Pancreas (tissue), 10 donors: Measurements from ENCODE around the gene SULT4A1. TPM values are rescaled to one million over a fixed set of nuclear protein-coding genes. Genes with fewer than 3 reads are reported as not detected.

ENCODE experiments used
- ATAC-seq, 4 donors: fragments of 200-7000 bp; cut with Tn5 transposase; one replicate each; pipeline versions ENCODE4 v1.8.0 to v1.9.1; 2020; ENCODE audit warnings: mild to moderate bottlenecking in 4 of 4, moderate library complexity in 4 of 4
- DNase-seq, 6 donors: peaks; one replicate each; pipeline ENCODE4 v3.0.0-alpha.2; 2020
- FAIRE-seq: peaks from 2 replicates; lab custom pipeline; 2012; peaks lifted over from hg19 to GRCh38; lab: Jason Lieb, UNC
- H3K27ac ChIP-seq, 4 donors: fragments of 200-600 bp; sonication (generic); 1 replicate in 3 of 4; 2 replicates in 1 of 4; pipeline versions ENCODE4 v1.5.0 to v1.8.0; 2020
- H3K27me3 ChIP-seq, 4 donors: fragments of 200-600 bp; one replicate each; pipeline ENCODE4 v1.8.0; 2021
- H3K36me3 ChIP-seq, 3 donors: fragments of 200-600 bp; sonication (generic) in 1 of 3; one replicate each; pipeline versions ENCODE4 v1.5.0 to v1.8.0; 2020 to 2021
- H3K4me1 ChIP-seq, 3 donors: fragments of 200-600 bp; one replicate each; pipeline ENCODE4 v1.8.0; 2021
- H3K4me3 ChIP-seq, 4 donors: fragments of 200-600 bp; sonication (generic) in 2 of 4; one replicate each; pipeline versions ENCODE4 v1.5.0 to v1.8.0; 2020 to 2021
- H3K9me3 ChIP-seq, 4 donors: fragments of 200-600 bp; one replicate each; pipeline ENCODE4 v1.8.0; 2021
- CTCF ChIP-seq, 4 donors: fragments of 200-600 bp; sonication (generic) in 3 of 4; IDR thresholded peaks; one replicate each; pipeline versions ENCODE4 v1.5.0 to v1.8.0; 2021; ENCODE audit warnings: antibody characterized with exemption in 4 of 4
- WGBS, 2 donors: extraction: QIAGEN DNeasy Blood & Tissue Kit; methylation state at CpG; one replicate each; pipeline ENCODE4 v1.1.7; 2013; 5-methylcytosine and 5-hydroxymethylcytosine counted together
- intact Hi-C, 3 donors: fragments of 100-400 bp; cut with DNase I; formaldehyde crosslinking; loops; one replicate each; pipeline versions ENCODE4 v1.11.1 to v1.14.2; 2022
- polyA plus RNA-seq, 2 donors: library from polyadenylated mRNA; stranded (reverse); fragments of 200-250 nt; gene quantifications; one replicate each; pipeline ENCODE4 v1.2.3, GENCODE V29; 2013
- total RNA-seq, 6 donors: library from RNA; stranded (reverse); fragmentation: NEBNext Ultra II Directional in 4 of 6; extraction: Animal tissue kit (Norgen Biotek cat#: 25700) in 4 of 6; gene quantifications; one replicate each; pipeline versions ENCODE4 v1.2.1 to v1.2.4, GENCODE V29; 2021 to 2023
- donor health status: healthy with polysubstance abuse.
- donor health status: DM: no; HTN: no; CAD: no; lungs with moderate emphysema.
- donor health status: DM: no; HTN: no; CAD: no.
- donor health status: control.
- donor health status: control.
- donor health status: Bipolar disorder and iron deficiency.
- donor health status: DM: yes; HTN: yes; CAD: no.
- donor health status: DM: no; HTN: no; CAD: no.
- donor health status: DM: no; HTN: no; CAD: no.
- donor health status: DM: yes; HTN: yes; CAD: no.

The SULT4A1 gene
- total and polyA plus RNA-seq, 8 donors = 0.09 to 5.4 (median 0.37) TPM; not detected in 1

GRCh38 chr22:43798492-43798891 lies 63.8 kb downstream of the SULT4A1 start:
- intact Hi-C loops = loop anchor here in 1 of 3 donors (10.0 kb wide), 1 partner anchor 164 kb away; no protein-coding TSS in a partner anchor
- Histone ChIP-seq H3K4me3 (no peak overlapping the region), H3K36me3 (no peaks in the 10 kb centered on the region), H3K4me1 (no peaks in the 10 kb centered on the region), H3K9me3 (no peaks in the 10 kb centered on the region), H3K27ac (no peak overlapping the region), H3K27me3 (no peaks in the 10 kb centered on the region)
- no peak for TF ChIP-seq CTCF (IDR thresholded peaks at IDR 0.05)
- FAIRE-seq (no peak), DNase-seq (no peak), ATAC-seq (no peak)
- WGBS, 2 donors = 78 to 80% methylated on average over 5 of the region's 5 CpGs

GRCh38 chr22:43796567-43796966 lies 65.7 kb downstream of the SULT4A1 start:
- peak in 1 of 4 donors; percentile 33 for ATAC-seq
- no peak for DNase-seq
- Histone ChIP-seq H3K36me3 (no peaks in the 10 kb centered on the region), H3K4me1 (no peaks in the 10 kb centered on the region), H3K9me3 (no peaks in the 10 kb centered on the region), H3K4me3 (no peak overlapping the region), H3K27me3 (no peaks in the 10 kb centered on the region), H3K27ac (no peak overlapping the region)
- no peak for FAIRE-seq
- intact Hi-C loops = loop anchor here in 1 of 3 donors (10.0 kb wide), 1 partner anchor 162 kb away; no protein-coding TSS in a partner anchor
- no peak for TF ChIP-seq CTCF (IDR thresholded peaks at IDR 0.05)
- WGBS, 2 donors = 82 to 83% methylated on average over 8 of the region's 8 CpGs

- no peak overlapping the region for H3K27ac ChIP-seq
- H3K36me3 ChIP-seq = no peaks in the 10 kb centered on the region
- ATAC-seq (no peak), DNase-seq (no peak), FAIRE-seq (no peak)
- H3K27me3 ChIP-seq = no peaks in the 10 kb centered on the region
- TF ChIP-seq CTCF (IDR thresholded peaks at IDR 0.05) = no peak
- H3K4me1 ChIP-seq = no peaks in the 10 kb centered on the region
- whole genome bisulfite sequencing, 2 donors = 84 to 88% methylated on average over 7 of the region's 7 CpGs
- no peak overlapping the region for H3K4me3 ChIP-seq
- no peaks in the 10 kb centered on the region for H3K9me3 ChIP-seq
- intact Hi-C loops = loop anchor here in 1 of 3 donors (10.0 kb wide), 1 partner anchor 161 kb away; no protein-coding TSS in a partner anchor
Measured at GRCh38 chr22:43795320-43795719, 67.0 kb downstream of the SULT4A1 start.

GRCh38 chr22:43792905-43793304 lies 69.4 kb downstream of the SULT4A1 start:
- Histone ChIP-seq H3K27ac (no peak overlapping the region), H3K4me3 (no peak overlapping the region), H3K36me3 (no peaks in the 10 kb centered on the region), H3K9me3 (no peaks in the 10 kb centered on the region), H3K4me1 (no peaks in the 10 kb centered on the region), H3K27me3 (no peaks in the 10 kb centered on the region)
- DNase-seq = no peak
- FAIRE-seq = no peak
- TF ChIP-seq CTCF (IDR thresholded peaks at IDR 0.05) = no peak
- intact Hi-C loops = loop anchor here in 1 of 3 donors (10.0 kb wide), 1 partner anchor 158 kb away; no protein-coding TSS in a partner anchor
- WGBS, 2 donors = 65 to 76% methylated on average over 5 of the region's 5 CpGs
- no peak for ATAC-seq

- TF ChIP-seq CTCF (IDR thresholded peaks at IDR 0.05) = no peak
- DNase-seq = peak in 2 of 6 donors; percentile 26 to 35
- ATAC-seq = peak in 3 of 4 donors; percentile 64 to 94 (median 89)
- no peak for FAIRE-seq
- Histone ChIP-seq H3K9me3 (no peaks in the 10 kb centered on the region), H3K27me3 (no peaks in the 10 kb centered on the region), H3K4me1 (no peaks in the 10 kb centered on the region), H3K27ac (no peak overlapping the region), H3K4me3 (no peak overlapping the region), H3K36me3 (no peaks in the 10 kb centered on the region)
- intact Hi-C loops = no loop called here
- WGBS, 2 donors = 62 to 73% methylated on average over 7 of the region's 7 CpGs
Measured at GRCh38 chr22:43789452-43789851, 72.9 kb downstream of the SULT4A1 start.
